SJCRH30 (cell line): Measurements from ENCODE around the gene RFNG. TPM values are rescaled to one million over a fixed set of nuclear protein-coding genes. Genes with fewer than 3 reads are reported as not detected.
"Not testable (repeated sequence)": the region's sequence is repeated elsewhere in the genome, so short reads cannot be mapped to it uniquely, and the experiment has no call there.

ENCODE experiments used
- DNase-seq, 2 experiments: peaks; one replicate each; pipeline ENCODE4 v3.0.0-alpha.2; 2015 to 2020
- H3K27ac ChIP-seq: fragments of 250-450 bp; sonication (Bioruptor Pico); 2 replicates; pipeline ENCODE4 v1.5.1; 2020; ENCODE audit warnings: mild to moderate bottlenecking, moderate library complexity
- H3K27me3 ChIP-seq: fragments of 250-450 bp; sonication (Bioruptor Pico); 2 replicates; pipeline ENCODE4 v1.5.1; 2020; ENCODE audit warnings: mild to moderate bottlenecking, moderate library complexity
- H3K36me3 ChIP-seq: fragments of 250-450 bp; sonication (Bioruptor Pico); 2 replicates; pipeline ENCODE4 v1.5.1; 2020; ENCODE audit warnings: mild to moderate bottlenecking, moderate library complexity
- H3K4me1 ChIP-seq: fragments of 250-450 bp; sonication (Bioruptor Pico); 2 replicates; pipeline ENCODE4 v1.5.1; 2020; ENCODE audit warnings: mild to moderate bottlenecking, moderate library complexity
- H3K4me3 ChIP-seq: fragments of 250-450 bp; sonication (Bioruptor Pico); 2 replicates; pipeline ENCODE4 v1.5.1; 2020; ENCODE audit warnings: mild to moderate bottlenecking, moderate library complexity
- H3K9me3 ChIP-seq: fragments of 250-450 bp; sonication (Bioruptor Pico); replicated peaks from 2 replicates; pipeline ENCODE4 v1.5.1; 2020; ENCODE audit warnings: mild to moderate bottlenecking, moderate library complexity
- total RNA-seq: library from RNA; depleted of rRNA; stranded (reverse); fragments of >200 nt; shearing (Covaris generic); gene quantifications from 2 replicates; pipeline ENCODE4 v1.2.3, GENCODE V29; 2014

Gene RFNG
- total RNA-seq, 1 experiment from 2014 or later = 26.5 TPM

- DNase-seq = no peak
- Histone ChIP-seq H3K27me3 (no peaks in the 10 kb centered on the region), H3K4me3 (no peak overlapping the region), H3K4me1 (peaks cover 3% of the 10 kb centered on the region; the same call in 1 of the 2 replicates), H3K27ac (no peak overlapping the region), H3K36me3 (no peaks in the 10 kb centered on the region), H3K9me3 (no peaks in the 10 kb centered on the region)
These were observed 11.8 kb downstream of the RFNG start for GRCh38 chr17:82039695-82040299.

- not testable (repeated sequence) for H3K27ac ChIP-seq, H3K27me3 ChIP-seq, DNase-seq, H3K4me3 ChIP-seq, H3K4me1 ChIP-seq, H3K36me3 ChIP-seq, H3K9me3 ChIP-seq
These were observed 12.7 kb downstream of the RFNG start for GRCh38 chr17:82038796-82039409.

DNA sequence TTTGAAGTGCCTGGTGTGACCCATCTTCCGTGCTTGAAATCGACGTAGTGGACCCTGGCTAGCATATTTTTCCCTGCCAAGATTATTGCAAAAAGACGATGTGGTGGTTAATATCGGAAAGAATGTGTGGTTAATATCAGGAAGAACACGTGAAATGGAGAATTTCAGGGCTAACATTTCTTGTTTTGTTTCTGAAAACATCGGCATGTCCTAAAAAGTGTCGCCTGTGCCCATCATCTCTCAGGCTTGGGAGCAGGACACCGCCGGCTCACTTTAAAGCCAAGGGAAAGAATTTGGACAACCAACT, 13.8 kb downstream of the RFNG start:
- H3K27me3 ChIP-seq = no peaks in the 10 kb centered on the region
- no peak for DNase-seq
- no peak overlapping the region for H3K27ac ChIP-seq
- peak overlapping the region; percentile 66 for H3K4me3 ChIP-seq
- no peaks in the 10 kb centered on the region for H3K36me3 ChIP-seq
- H3K4me1 ChIP-seq = peaks cover 3% of the 10 kb centered on the region; the same call in 1 of the 2 replicates
- no peaks in the 10 kb centered on the region for H3K9me3 ChIP-seq

GRCh38 chr17:82037092-82037888, 14.3 kb downstream of the RFNG start, which contains the start of gene DCXR:
Gene DCXR (minus strand): TSS chr17:82037697. CDS start chr17:82037682, 15 bp downstream.
- peak within 1 kb of the TSS; percentile 37; the same call in 1 of the 2 replicates for H3K27ac ChIP-seq
- peak; percentile 100 for DNase-seq
- peaks cover 3% of the 10 kb centered on the region; the same call in 1 of the 2 replicates for H3K4me1 ChIP-seq
- H3K36me3 ChIP-seq = no peaks in the 10 kb centered on the region
- no peaks in the 10 kb centered on the region for H3K9me3 ChIP-seq
- no peaks in the 10 kb centered on the region for H3K27me3 ChIP-seq
- H3K4me3 ChIP-seq = peak within 1 kb of the TSS; percentile 66

DNA sequence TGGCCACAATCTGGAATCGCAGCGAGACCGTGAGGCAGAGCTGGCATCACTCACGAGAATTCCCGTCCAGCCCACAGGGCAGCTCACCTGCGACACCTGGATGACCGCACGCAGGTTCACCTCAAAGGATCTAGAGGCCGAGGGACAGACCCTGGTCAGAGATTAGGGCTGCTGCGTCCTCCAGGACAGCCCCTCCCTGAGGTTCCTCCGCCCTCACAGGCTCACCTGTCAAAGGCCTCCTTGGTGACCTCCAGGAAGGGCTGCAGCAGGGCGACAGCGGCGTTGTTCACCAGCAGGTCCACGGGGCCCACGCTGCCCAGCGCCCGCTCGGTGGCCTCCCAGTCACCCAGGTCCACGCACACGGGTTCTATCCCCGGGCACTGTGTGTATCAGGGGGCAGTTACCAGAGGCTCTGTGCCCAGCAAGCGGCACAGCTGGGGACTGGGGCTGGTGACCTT, 14.9 kb downstream of the RFNG start:
- no peaks in the 10 kb centered on the region for H3K36me3 ChIP-seq
- no peak overlapping the region; the same call in 1 of the 2 replicates for H3K27ac ChIP-seq
- H3K9me3 ChIP-seq = no peaks in the 10 kb centered on the region
- H3K4me1 ChIP-seq = peaks cover 3% of the 10 kb centered on the region; the same call in 1 of the 2 replicates
- no peaks in the 10 kb centered on the region for H3K27me3 ChIP-seq
- peak overlapping the region; percentile 66 for H3K4me3 ChIP-seq
- no peak for DNase-seq

DNA sequence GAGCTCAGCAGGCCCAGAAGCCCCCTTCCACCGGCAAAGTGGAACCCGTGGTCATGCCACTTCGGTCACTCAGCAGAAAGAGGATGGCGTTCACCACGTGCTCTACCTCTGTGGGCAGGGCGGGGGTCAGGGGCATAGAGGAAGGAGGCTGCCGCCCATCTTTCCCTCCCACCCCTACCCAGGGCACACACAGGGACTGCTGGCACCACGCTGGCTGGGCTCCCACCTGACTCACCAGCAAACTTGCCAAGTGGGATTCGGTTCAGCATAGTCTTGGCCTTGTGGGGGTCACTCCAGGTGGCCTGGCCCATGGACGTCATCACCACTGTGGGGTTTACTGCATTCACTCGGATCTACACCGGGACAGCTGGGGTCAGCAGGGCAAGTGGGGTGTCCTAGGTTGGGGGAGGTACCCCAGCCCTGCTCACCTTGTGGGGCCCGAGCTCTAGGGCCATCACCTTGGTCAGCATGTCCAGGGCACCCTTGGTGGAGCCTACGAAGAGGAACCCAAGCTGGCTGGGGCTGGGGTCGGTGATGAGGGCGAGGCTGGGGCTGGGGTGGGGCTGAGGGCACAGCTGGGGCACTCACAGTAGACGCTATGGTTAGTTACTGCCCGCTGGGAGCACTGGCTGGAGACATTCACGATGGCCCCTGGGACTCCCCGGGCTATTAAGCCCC, 15.5 kb downstream of the RFNG start:
- Histone ChIP-seq H3K4me1 (peaks cover 3% of the 10 kb centered on the region; the same call in 1 of the 2 replicates), H3K4me3 (peak overlapping the region; percentile 66), H3K9me3 (no peaks in the 10 kb centered on the region), H3K36me3 (no peaks in the 10 kb centered on the region), H3K27ac (no peak overlapping the region), H3K27me3 (no peaks in the 10 kb centered on the region)
- no peak for DNase-seq

- Histone ChIP-seq H3K4me1 (peaks cover 3% of the 10 kb centered on the region; the same call in 1 of the 2 replicates), H3K36me3 (no peaks in the 10 kb centered on the region), H3K27ac (no peak overlapping the region), H3K9me3 (no peaks in the 10 kb centered on the region), H3K27me3 (no peaks in the 10 kb centered on the region), H3K4me3 (no peak overlapping the region)
- no peak for DNase-seq
These were observed 16.1 kb downstream of the RFNG start for GRCh38 chr17:82035488-82035887.

DNA sequence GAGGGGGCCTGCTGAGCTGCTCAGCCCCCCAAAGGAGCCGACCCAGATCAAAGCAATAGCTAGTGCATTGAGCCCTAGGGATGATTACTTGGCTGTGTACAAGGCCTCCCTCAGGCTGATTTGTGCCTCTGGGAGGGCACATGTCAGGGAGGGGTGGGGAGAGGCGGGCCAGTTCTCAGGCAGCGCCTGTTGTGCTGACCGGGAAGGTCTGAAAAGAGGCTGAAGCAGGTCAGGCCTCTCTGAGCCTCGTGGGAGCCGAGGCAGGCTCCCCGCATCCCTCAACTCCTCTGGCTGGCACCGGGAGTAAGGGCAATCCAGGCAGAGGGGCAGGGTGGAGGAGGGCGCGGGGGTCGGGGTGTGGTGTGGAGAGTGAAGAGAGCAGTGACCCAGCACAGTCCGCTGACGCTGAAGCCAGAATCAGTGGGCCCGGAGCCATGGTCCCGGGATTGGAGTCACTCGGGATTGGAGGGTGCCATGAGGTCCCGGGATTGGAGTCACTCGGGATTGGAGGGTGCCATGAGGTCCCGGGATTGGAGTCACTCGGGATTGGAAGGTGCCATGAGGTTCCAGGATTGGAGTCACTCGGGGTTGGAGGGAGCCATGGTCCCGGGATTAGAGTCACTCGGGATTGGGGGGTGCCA, 17.1 kb downstream of the RFNG start:
- Histone ChIP-seq H3K4me3 (no peak overlapping the region), H3K27ac (no peak overlapping the region), H3K27me3 (no peaks in the 10 kb centered on the region), H3K4me1 (peaks cover 3% of the 10 kb centered on the region; the same call in 1 of the 2 replicates), H3K9me3 (no peaks in the 10 kb centered on the region), H3K36me3 (no peaks in the 10 kb centered on the region)
- no peak for DNase-seq

DNA sequence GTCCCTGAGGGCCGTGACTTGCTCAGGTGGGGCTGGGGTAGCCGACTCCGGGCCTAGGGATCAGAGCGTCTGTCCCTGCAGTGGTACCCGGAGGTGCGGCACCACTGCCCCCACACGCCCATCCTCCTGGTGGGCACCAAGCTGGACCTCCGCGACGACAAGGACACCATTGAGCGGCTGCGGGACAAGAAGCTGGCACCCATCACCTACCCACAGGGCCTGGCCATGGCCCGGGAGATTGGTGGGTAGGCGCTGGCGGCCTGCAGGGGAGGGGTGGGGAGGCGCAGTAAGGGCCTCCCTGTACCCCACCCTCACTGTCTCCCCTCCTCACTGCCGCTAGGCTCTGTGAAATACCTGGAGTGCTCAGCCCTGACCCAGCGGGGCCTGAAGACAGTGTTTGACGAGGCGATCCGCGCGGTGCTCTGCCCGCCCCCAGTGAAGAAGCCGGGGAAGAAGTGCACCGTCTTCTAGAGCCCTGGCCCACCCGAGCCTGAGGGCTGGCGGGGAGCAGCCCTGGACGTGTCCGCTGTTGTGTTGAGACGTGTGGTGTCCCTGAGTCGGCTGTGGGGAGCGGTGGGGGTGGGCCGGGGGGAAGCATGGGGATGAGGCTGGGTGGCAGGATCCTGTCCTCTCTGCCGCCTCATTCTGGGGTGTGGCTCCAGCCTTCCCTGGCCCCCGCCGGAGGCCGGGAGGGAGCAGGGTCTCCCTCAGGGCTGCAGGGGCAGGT, 18.1 kb downstream of the RFNG start:
- H3K36me3 ChIP-seq = no peaks in the 10 kb centered on the region
- H3K27ac ChIP-seq = no peak overlapping the region
- no peaks in the 10 kb centered on the region for H3K9me3 ChIP-seq
- H3K4me3 ChIP-seq = no peak overlapping the region
- peaks cover 3% of the 10 kb centered on the region; the same call in 1 of the 2 replicates for H3K4me1 ChIP-seq
- H3K27me3 ChIP-seq = no peaks in the 10 kb centered on the region
- DNase-seq = no peak

DNA sequence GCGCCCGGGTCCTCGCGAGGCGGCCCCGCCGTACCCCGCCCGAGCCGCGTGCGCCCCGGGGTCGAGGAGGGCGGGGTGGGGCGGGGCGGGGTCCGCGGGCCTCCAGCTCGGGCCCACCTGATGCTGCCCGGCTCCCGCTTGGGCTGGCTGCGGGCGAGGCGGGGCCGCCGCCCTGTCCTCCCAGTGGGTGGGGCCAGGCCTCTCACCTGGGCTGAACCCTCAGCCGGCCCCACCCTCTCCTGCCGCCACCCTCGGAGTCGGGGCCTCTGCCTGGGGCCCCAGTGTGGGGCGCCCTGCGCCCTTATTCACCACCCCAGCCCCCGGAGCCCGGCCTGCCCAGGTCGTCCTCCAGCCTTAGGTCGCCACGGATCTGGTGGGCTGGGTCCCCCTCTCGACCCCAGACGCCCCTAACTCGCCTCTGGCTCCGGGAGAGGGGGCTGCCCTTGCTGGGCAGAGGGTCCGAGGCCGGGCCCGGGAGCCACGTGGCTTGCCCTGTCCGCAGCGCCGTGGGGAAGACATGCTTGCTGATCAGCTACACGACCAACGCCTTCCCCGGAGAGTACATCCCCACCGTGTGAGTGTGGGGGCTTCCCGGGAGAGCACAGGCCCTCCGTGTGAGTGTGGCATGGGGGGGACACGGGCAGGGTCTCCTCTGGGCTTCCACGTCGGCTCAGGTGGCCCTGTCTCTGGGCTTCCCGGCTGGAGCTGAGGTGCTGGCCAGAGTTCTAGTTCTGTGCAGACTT, 19.6 kb downstream of the RFNG start:
- Histone ChIP-seq H3K4me1 (peaks cover 3% of the 10 kb centered on the region; the same call in 1 of the 2 replicates), H3K9me3 (no peaks in the 10 kb centered on the region), H3K4me3 (peak overlapping the region; percentile 49), H3K36me3 (no peaks in the 10 kb centered on the region), H3K27me3 (no peaks in the 10 kb centered on the region), H3K27ac (no peak overlapping the region)
- DNase-seq = no peak

- Histone ChIP-seq H3K4me1 (peaks cover under 1% of the 10 kb centered on the region; the same call in 1 of the 2 replicates), H3K27ac (no peak within 1 kb of the TSS), H3K9me3 (no peaks in the 10 kb centered on the region), H3K36me3 (no peaks in the 10 kb centered on the region), H3K27me3 (no peaks in the 10 kb centered on the region), H3K4me3 (peak within 1 kb of the TSS; percentile 60)
- peak in 1 of 2 experiments; percentile 70 for DNase-seq
These were observed 20.2 kb downstream of the RFNG start, which contains the start of gene RAC3 for GRCh38 chr17:82031303-82031884. Gene RAC3 (plus strand): TSS chr17:82031678. CDS start chr17:82031762, 84 bp downstream.

- Histone ChIP-seq H3K36me3 (no peaks in the 10 kb centered on the region), H3K4me3 (peak overlapping the region; percentile 60), H3K27me3 (no peaks in the 10 kb centered on the region), H3K4me1 (no peaks in the 10 kb centered on the region; the same call in 1 of the 2 replicates), H3K27ac (no peak overlapping the region), H3K9me3 (no peaks in the 10 kb centered on the region)
- DNase-seq = peak; percentile 90 to 91
These were observed 20.9 kb downstream of the RFNG start for GRCh38 chr17:82030470-82031302.
